NB4 (cell line): ENCODE results near the gene CAPN12.
"Not testable (repeated sequence)": the region's sequence is repeated elsewhere in the genome, so short reads cannot be mapped to it uniquely, and the experiment has no call there.

Experiments used
- MYC ChIP-seq: IDR thresholded peaks from 2 replicates; pipeline ENCODE4 v1.6.1; 2011; ENCODE audit warnings: low read depth, low read length
- TF ChIP-seq, protein P1 (sequence below): IDR thresholded peaks from one replicate; pipeline ENCODE4 v1.5.1; 2012; ENCODE audit warnings: low read depth, low read length

DNA sequence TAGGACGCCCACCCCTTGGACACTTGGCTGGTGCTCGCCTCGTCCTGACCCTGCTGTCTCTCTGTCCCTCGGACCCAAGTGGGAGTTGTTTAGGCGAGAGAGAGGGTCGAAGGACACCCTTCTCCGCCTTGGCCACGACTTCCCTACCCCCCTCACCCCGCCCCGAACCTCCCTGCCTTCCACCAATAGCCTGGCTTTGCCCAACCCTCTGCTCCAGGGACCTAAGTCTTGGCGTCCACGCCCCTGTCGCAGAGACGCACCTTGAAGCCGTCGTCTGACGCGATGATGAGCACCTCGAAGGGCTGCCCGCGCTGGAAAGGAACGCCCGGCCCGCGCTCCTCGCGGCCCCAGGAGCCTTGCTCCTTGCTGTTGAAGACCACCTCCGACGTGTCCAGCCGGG is 27.3 kb upstream of the CAPN12 start:
- TF ChIP-seq MYC = not testable (repeated sequence)
- TF ChIP-seq, protein P1, sequence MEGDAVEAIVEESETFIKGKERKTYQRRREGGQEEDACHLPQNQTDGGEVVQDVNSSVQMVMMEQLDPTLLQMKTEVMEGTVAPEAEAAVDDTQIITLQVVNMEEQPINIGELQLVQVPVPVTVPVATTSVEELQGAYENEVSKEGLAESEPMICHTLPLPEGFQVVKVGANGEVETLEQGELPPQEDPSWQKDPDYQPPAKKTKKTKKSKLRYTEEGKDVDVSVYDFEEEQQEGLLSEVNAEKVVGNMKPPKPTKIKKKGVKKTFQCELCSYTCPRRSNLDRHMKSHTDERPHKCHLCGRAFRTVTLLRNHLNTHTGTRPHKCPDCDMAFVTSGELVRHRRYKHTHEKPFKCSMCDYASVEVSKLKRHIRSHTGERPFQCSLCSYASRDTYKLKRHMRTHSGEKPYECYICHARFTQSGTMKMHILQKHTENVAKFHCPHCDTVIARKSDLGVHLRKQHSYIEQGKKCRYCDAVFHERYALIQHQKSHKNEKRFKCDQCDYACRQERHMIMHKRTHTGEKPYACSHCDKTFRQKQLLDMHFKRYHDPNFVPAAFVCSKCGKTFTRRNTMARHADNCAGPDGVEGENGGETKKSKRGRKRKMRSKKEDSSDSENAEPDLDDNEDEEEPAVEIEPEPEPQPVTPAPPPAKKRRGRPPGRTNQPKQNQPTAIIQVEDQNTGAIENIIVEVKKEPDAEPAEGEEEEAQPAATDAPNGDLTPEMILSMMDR = not testable (repeated sequence)
